Femur (tissue), 1 donor: ENCODE results near the gene ZFP91.
"Not testable (repeated sequence)": the region's sequence is repeated elsewhere in the genome, so short reads cannot be mapped to it uniquely, and the experiment has no call there.

Experiments
- DNase-seq: peaks from one replicate; pipeline ENCODE4 v3.0.0-alpha.2; 2017

The ZFP91 gene, protein sequence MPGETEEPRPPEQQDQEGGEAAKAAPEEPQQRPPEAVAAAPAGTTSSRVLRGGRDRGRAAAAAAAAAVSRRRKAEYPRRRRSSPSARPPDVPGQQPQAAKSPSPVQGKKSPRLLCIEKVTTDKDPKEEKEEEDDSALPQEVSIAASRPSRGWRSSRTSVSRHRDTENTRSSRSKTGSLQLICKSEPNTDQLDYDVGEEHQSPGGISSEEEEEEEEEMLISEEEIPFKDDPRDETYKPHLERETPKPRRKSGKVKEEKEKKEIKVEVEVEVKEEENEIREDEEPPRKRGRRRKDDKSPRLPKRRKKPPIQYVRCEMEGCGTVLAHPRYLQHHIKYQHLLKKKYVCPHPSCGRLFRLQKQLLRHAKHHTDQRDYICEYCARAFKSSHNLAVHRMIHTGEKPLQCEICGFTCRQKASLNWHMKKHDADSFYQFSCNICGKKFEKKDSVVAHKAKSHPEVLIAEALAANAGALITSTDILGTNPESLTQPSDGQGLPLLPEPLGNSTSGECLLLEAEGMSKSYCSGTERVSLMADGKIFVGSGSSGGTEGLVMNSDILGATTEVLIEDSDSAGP

DNA sequence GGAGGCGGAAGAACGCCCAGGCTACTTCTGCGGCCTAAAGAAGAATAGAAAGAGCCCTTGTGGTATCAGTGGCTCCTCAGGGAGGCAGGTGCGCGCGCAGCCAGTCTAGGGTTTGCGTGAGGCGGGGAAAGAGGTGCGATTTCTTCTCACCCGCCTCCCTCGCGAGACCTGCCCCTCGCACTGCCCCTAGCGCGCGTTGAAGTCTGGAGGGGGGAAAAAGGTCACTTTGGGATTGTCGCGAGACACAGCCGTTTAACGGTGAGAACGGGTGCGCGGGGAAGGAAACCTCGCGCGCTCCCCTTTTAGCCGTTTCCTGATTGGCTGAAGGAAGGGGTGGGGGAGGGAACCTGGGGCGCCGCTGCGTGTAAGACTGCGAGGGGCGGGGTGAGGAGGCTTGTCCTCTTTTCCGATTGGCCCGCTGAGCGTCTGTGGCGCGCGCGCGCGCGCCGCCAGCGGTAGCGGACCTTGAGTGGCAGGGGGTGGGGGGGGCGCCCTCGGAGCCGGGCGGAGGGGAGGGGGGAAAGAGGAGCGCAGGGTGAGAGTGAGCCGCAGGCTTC is at the start of gene ZFP91:
Gene ZFP91, plus strand, starts transcription at position 429 of the 557 bp plus-strand sequence. CDS start 219 bp downstream, outside the sequence.
- peak; percentile 98 for DNase-seq

DNA sequence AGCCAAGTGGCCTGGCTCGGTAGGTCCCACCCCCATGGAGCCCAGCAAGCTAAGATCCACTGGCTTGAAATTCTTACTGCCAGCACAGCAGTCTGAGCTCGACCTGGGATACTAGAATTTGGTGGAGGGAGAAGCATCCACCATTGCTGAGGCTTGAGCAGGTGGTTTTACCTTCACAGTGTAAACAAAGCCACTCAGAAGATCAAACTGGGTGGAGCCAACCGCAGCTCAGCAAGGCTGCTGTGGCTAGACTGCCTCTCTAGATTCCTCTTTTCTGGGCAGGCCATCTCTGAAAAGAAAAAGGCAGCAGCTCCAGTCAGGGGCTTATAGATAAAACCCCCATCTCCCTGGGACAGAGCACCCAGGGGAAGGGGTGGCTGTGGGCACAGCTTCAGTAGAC is 48.6 kb upstream of the ZFP91 start:
- DNase-seq = no peak

DNA sequence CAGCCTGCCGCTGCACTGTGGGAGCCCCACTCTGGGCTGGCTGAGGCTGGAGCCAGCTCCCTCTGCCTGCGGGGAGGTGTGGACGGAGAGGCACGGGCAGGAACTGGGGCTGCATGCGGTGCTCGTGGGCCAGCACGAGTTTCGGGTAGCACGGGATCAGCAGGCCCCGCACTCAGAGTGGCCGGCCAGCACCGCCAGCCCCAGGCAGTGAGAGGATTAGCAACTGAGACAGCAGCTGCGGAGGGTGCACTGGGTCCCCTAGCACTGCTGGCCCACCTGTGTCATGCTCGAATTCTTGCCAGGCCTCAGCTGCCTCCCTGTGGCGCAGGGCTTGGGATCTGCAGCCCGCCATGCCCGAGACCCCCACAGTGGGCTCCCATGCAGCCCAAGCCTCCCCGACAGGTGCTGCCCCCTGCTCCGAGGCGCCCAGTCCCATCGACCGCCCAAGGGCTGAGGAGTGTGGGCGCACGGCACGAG is 47.0 kb upstream of the ZFP91 start:
- DNase-seq = no peak

DNA sequence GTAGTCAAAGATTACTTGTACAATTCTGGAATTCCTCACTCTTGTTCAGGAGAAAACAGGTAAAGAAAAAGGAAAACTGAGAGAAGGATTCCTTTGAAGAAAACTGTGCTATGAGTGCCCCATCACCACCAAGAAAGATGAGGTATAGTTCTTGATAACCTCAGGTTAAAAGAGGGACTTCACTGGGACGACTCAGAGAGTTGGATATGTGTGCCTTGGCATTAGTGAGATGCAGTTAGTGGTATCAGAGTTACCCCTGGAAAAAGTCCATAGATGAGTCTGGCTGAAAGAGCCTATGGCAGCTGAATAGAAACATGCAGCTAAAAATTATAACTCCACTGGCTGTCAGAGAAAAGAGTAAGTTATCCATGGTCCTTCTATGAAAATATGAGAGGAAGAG is 32.0 kb upstream of the ZFP91 start:
- DNase-seq = no peak

DNA sequence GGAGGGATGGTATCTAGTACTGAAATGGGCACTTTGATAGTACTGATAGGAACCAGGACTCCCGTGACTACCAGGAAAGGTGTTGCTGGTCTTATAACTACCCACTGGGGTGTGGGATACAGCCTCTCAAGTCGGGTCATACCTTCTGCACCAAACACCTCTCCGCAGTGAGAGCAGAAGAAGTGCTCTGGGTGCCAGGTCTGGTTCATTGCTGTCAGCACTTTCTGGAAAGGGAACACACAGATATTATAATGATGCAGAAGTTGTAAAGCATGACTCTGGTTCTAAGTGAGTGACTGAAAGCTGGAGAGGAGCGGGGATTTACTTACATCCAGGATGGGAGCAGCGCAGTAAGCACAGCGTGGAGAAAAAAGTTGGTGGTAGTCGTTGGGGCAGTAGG is 29.2 kb upstream of the ZFP91 start:
- no peak for DNase-seq

DNA sequence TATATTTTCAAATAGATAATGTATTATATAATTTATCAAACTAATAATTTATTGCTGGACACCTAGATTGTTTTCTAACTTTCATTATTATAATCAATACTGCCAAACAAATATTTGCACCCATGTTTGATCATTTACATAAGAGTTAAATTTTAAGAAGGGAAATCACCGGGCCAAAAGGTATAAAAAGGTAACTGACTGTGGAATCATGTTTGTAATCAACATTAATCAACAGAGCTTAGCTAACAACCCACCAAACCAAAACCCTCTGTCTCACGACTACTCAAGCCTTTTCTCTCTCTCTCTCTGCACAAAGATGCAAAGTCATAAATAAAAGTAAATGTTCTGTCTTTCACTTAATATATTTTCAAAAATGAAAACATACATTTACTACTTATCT is 18.0 kb upstream of the ZFP91 start:
- no peak for DNase-seq

DNA sequence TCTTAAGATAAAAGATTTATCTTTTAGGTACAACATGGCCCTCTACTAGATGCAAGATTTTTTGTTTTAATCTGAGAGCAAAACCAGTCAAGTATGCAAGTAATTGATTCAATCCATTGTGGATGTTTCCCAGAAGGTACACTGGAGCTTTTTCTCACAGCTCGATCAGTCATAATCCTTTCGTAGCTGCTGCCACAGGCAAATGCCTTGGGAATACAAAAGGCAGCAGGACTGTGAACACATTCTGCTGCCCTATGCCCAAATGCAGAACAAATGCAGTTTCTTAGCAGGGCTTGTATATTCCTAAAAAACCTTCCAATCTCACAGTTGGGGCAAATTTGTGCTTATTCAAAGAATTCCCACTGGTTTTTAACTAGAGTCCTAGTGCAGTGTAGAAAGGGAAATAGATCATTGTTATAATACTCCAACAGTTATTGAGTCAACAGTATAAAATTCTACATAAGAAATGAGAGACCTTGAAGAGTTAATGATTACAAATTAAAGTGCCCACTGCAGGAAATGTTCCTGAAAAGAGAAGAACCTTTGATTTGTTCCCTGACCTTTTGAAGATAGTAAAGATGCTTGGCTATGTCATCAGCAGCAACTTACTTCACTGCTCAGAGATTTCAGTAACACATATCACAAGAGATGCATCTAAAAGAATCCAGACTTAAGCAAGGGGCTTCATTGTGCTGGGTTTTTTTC is 17.3 kb upstream of the ZFP91 start:
- no peak for DNase-seq

DNA sequence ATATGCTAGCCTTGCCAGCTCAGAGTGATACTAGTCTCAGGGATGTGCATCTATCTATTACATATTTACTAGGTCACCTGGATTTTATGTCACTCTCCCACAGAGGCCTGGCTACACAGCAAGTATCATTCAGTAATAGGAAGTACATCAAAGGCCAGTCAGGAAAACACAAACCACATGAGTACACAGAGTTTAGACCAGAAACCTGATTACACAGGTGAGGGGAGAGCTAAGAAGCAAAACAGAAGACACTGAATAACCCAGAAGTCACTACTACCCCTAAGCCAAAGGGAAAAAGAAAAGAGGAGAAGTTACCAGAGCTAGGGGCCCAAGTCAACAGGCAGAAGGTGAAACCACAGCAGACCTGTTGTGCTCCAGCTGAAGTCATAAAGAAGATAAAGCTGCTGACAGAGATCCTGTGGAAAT is 16.5 kb upstream of the ZFP91 start:
- no peak for DNase-seq

DNA sequence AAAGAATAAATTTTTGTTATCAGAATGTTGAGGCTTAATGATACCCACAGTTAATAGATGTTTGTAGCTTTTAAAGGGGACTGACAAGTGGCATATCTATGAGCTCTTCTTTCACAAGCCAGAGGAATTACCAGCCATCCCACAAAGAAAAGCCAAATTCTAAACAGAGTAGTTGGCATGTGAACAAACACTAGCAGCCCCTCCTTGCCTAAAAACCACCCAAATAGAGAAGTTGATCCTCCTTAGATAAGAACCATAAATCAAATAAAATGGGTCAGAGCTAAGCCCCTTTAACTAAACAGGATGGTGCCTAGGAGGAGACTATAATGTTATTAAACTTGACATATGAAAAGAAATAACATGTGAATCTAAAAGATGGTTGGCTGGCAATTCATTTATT is 14.6 kb upstream of the ZFP91 start:
- no peak for DNase-seq

DNA sequence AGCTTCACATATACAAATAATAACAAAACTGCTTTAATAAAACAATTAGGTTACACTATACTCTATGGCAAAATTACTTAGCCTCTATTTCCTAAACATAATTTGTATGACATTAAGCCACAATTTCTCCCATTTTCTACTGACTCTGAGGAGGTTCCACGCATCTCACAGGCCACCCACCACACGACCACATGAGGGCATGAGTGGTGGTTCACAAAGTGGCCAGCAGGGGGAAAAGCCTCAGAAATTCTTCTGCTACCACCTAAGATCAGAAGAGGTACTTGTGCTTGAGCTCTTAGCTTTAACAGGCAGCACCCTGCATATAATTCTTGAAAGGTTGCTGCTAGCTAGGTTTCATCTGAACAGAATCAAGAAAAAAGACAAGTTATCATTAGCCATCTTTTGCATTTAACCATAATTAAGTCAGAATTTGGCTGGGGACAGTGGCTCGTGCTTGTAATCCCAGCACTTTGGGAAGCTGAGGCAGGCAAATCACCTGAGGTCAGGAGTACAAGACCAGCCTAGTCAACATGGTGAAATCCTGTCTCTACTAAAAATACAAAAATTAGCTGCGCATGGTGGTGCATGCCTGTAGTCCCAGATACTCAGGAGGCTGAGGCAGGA is 10.9 kb upstream of the ZFP91 start:
- peak; percentile 54 for DNase-seq

DNA sequence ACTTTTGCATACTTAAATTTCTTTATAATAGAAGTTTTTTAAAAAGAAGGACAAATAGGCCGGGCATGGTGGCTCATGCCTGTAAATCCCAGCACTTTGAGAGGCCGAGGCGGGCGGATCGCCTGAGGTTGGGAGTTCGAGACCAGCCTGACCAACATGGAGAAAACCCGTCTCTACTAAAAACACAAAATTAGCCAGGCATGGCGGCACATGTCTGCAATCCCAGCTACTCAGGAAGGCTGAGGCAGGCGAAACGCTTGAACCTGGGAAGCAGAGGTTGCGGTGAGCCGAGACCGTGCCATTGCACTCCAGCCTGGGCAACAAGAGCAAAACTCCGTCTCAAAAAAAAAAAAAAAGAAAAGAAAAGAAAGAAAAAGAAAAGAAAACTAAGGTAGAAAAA is 6.0 kb upstream of the ZFP91 start:
- DNase-seq = not testable (repeated sequence)

DNA sequence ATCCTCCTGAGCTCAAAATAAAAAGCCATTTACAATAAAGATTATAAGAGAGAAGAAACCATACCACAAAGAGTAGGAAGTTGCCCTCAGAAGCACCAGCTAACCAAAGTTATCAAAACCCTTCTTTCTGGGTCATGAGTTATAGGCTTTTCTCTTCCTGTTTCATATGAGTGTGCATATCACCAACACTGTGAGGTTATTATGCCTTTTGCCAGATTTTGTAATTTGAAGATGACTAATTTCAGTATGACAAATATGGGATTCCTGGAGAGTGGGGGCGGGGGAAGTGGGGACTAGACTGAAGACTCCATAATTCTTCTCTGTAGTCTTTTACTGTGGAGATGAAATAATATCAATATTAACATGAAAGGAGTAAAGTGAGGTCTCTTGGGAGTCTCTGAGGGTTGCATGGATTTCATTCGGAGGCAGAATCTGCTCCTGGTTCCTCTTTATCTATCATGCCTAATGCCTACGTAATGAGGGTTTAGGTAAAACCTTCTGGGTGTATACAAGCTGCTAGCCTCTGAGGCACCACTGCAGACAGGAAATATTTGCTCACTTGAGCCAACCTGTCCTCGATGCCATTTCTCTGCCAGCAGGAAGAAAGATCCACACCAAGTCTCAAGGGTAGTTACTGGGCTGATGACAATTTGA is 5.3 kb upstream of the ZFP91 start:
- no peak for DNase-seq

DNA sequence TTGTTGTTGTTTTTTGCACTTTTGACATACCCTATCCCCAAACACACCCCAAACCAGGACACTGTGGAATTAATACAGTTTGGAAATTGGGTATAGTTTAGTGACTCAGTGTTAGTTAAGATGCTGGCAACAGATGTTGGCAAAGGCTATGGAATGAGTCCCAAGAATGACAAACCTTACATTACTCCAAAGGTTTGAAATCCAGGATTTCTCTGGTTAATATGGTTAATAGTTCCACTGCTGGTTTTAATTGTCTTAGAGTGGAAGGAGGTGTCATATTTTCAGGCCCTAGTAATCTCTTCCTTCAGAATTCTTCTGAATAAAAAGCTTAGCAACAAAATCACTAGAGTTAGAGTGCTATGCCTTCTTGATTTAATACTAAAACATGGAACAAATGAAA is 4.0 kb upstream of the ZFP91 start:
- DNase-seq = no peak

DNA sequence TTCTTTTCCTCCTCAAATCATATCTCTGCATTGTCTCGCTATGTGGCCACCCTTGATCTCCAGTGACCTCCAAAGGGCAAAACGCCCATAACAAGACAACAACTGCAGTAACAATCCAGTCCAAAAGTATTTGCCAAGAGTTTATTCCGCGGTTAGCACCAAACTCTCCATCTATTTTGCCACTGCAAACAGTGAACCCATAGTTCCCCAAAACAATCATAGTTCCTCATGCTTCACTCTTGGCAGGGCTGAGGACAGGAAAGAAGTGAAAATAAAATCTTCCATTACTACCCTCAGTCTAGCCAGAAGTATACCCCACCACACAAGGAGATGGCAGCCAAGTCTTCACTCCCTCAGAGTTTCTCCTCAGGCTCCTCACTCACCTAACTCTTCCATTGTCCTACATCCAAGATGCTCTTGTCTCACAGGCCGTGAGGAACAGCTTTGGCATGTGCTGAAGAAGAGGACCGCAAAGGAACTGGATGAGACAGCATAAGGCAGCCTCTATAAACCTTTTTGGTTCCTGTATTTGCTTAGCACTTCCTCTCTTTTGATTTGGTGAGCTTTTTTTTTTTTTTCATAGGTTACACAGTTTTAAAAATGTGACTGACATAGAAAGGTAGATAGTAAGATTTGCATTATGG is 3.4 kb upstream of the ZFP91 start, which contains the start of gene LPXN:
Gene LPXN, minus strand, starts transcription at position 480 of the 644 bp plus-strand sequence. Its CDS starts 84 bp downstream, at position 396.
- DNase-seq = no peak

DNA sequence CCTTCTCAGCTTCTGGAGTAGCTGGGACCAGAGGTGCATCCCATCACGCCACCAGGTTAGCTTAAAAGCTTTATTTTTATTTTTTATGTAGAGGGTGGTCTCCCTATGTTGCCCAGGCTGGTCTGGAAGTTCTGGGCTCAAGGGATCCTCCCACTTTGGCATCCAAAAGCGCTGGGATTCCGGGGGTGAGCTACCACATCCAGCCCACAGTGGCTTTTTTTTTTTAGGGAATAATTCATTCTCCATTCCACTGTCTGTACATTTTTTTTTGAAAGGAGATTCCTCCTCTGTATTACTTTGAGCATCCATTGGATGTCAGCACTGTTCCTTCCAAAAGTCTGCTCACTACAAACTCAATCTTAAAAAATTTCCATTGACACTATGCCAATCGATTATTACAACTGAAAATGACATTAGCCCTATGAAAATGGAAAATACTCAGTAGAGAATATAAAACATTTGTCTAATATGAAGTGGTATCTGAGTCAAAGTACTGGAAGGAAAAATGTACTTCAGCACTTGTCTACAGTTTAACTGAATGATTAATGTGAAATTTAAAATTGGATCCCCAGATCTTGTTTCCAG is 1.9 kb upstream of the ZFP91 start:
- DNase-seq = peak; percentile 38

DNA sequence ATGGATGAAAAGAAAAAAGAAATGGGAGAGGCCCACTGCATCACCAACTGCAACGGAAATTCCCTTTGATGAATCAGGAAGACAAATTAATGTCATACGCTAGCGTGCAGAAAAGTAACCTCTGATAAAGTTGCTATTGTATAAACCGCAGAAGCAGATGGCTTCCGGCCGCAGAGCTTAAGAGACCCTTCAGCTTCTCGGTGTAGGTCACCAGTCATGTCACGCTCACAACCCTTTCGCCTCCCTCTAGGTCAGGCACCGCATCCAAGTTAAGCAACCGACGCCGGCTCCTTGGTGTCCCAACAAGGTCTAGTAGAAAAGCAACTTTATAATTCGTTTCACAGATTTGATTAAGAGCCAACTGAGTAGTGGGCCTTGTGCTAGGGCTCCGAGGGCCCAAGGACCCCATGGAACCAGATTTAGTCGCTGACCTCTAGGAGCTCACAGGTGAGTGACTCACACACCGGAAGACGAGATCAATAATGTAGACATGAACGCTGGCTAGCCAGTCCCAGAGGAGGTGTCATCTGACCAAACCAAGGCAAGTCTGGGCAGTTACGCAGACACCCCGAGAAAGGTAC is 1.2 kb upstream of the ZFP91 start:
- no peak for DNase-seq

DNA sequence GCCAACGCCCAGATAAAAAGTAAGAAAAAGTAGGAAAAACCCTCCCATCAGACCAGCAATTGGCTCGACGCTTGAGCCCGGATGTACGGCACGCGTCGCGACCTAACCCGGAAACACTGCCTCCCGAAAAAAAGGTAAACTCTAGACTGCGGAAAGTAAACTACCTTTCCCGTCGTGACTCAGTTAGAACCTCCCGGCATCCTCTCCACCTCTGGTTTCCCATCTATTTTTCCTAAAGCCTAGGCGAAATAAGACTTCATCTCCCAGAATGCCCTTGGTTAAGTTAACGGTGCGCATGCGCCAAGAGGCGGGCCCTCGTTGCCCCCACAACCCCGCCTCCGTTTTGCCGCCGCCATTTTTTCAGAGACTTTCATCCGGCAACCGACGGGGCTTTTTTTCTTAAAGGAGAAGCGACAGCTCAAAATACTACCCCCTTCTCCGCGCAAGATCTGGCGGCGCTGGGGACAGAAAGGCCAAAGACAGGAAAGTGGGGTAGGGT is 678 bp upstream of the ZFP91 start:
- DNase-seq = peak; percentile 97

DNA sequence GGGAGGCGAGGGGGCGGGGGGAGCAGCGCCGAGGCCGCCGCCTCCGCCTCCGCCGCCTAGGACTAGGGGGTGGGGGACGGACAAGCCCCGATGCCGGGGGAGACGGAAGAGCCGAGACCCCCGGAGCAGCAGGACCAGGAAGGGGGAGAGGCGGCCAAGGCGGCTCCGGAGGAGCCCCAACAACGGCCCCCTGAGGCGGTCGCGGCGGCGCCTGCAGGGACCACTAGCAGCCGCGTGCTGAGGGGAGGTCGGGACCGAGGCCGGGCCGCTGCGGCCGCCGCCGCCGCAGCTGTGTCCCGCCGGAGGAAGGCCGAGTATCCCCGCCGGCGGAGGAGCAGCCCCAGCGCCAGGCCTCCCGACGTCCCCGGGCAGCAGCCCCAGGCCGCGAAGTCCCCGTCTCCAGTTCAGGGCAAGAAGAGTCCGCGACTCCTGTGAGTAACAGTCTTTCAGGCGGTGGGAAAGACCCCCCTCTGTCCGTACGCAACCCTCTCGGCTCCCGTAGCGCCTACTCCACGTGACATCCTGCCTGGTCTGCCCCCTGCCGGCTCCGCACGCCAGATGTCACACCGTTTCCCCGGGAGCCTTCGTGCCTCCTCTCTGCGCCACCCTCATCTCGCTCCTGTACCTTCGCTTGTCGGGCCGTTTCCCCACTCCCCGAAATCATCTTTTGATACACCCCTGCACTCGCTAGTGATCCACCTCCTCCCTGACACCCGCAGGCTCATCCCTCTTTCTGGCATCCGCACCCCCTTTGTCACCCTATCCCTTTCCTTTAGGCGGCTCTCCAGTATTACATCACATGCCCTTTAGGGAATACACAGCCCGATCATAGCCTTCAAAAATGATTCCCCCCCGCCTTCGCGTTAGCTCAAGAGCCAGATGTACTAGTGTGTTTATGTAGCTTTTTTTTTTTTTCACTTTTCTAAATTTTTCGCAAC is 598 bp downstream of the ZFP91 start:
- DNase-seq = peak; percentile 95

DNA sequence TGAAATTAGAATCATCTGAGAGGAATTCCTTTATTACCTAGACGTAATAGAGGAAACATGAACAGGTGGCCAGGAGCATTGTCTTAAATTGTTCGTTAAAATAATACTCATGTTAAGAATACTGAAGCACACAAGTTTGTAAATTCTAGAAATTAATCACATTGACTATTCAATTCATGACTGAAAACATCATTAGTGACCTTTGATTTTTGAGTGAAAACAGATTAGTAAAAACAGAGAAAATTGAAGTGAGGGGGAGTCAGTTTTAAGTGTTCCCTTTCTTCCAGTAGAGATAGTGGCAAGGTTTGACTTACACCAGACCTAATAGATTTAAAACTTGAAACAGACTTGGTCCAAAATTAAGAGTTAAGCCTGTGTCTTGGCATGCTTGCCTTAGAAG is 1.4 kb downstream of the ZFP91 start:
- no peak for DNase-seq

DNA sequence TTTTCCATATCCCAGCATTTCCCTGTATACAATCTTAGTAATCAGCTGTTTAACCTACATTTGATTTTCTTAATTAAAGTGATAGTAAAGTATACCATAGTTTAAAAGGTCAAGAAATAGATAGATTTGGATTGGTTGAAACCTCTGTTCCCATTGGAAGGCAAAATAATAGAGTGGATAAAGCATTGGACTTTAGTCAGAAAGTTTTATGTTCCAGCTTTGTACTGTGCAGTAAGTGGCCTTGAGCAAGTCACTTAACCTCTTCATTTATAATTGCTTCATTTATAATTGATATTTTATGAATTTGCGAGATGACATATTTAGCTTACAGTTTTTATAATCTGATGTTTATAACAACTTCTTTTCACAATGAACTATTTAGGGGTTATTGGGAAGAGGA is 3.6 kb downstream of the ZFP91 start:
- no peak for DNase-seq
